H9 (cell line): Measurements from ENCODE around the gene COP1. TPM values are rescaled to one million over a fixed set of nuclear protein-coding genes. Genes with fewer than 3 reads are reported as not detected.
A peak's percentile ranks its signal among the peaks of the same experiment; 100 is the strongest.

Experiments
- DNase-seq: peaks from one replicate; pipeline ENCODE4 v3.0.0-alpha.2; 2017
- H2AFZ ChIP-seq: one replicate; pipeline ENCODE4 v1.6.1; 2013; ENCODE audit warnings: mild to moderate bottlenecking, low read length, control low read depth, moderate library complexity
- H2AK5ac ChIP-seq: 2 replicates; pipeline ENCODE4 v1.6.1; 2013; ENCODE audit warnings: low read length, control low read depth, mixed read lengths; ENCODE audit not compliant: insufficient read length
- H2BK120ac ChIP-seq: one replicate; pipeline ENCODE4 v1.6.1; 2013; ENCODE audit warnings: low read depth, mild to moderate bottlenecking, low read length, control low read depth, inconsistent platforms; ENCODE audit not compliant: poor library complexity, severe bottlenecking
- H2BK12ac ChIP-seq: 2 replicates; pipeline ENCODE4 v1.6.1; 2013; ENCODE audit warnings: low read length, control low read depth, mixed read lengths, low read depth; ENCODE audit not compliant: insufficient read length
- H2BK15ac ChIP-seq: 2 replicates; pipeline ENCODE4 v1.6.1; 2013; ENCODE audit warnings: low read depth, low read length, control low read depth
- H2BK20ac ChIP-seq: one replicate; pipeline ENCODE4 v1.6.1; 2013; ENCODE audit warnings: low read depth, mild to moderate bottlenecking, low read length, control low read depth, inconsistent platforms; ENCODE audit not compliant: poor library complexity, severe bottlenecking
- H2BK5ac ChIP-seq: 2 replicates; pipeline ENCODE4 v1.6.1; 2013; ENCODE audit warnings: low read length, control low read depth, mixed read lengths; ENCODE audit not compliant: insufficient read length
- H3K14ac ChIP-seq: 2 replicates; pipeline ENCODE4 v1.6.1; 2013; ENCODE audit warnings: low read length, control low read depth; ENCODE audit not compliant: insufficient read depth
- H3K18ac ChIP-seq: 2 replicates; pipeline ENCODE4 v1.6.1; 2013; ENCODE audit warnings: low read depth, mild to moderate bottlenecking, mixed read lengths, low read length, control low read depth; ENCODE audit not compliant: insufficient read length
- H3K23ac ChIP-seq: 2 replicates; pipeline ENCODE4 v1.6.1; 2013; ENCODE audit warnings: low read length, control low read depth, mixed read lengths, low read depth; ENCODE audit not compliant: insufficient read length
- H3K23me2 ChIP-seq: 2 replicates; pipeline ENCODE4 v1.6.1; 2013; ENCODE audit warnings: low read depth, mild to moderate bottlenecking, mixed read lengths, low read length, control low read depth; ENCODE audit not compliant: insufficient read length, poor library complexity, severe bottlenecking
- H3K27ac ChIP-seq: 2 replicates; pipeline ENCODE4 v1.5.1; 2013; ENCODE audit warnings: low read length, control low read depth, mixed read lengths, low read depth; ENCODE audit not compliant: insufficient read length
- H3K27me3 ChIP-seq: 2 replicates; pipeline ENCODE4 v1.6.1; 2013; ENCODE audit warnings: low read length, control low read depth, inconsistent platforms; ENCODE audit not compliant: insufficient read depth
- H3K4ac ChIP-seq: 2 replicates; pipeline ENCODE4 v1.6.1; 2013; ENCODE audit warnings: low read depth, mild to moderate bottlenecking, control low read depth, inconsistent platforms, low read length, moderate library complexity
- H3K4me1 ChIP-seq: 2 replicates; pipeline ENCODE4 v1.6.1; 2013; ENCODE audit warnings: low read length, control low read depth, inconsistent platforms; ENCODE audit not compliant: insufficient read depth
- H3K4me2 ChIP-seq: 2 replicates; pipeline ENCODE4 v1.6.1; 2013; ENCODE audit warnings: low read length, control low read depth, mixed read lengths; ENCODE audit not compliant: insufficient read length, insufficient read depth
- H3K56ac ChIP-seq: 2 replicates; pipeline ENCODE4 v1.6.1; 2013; ENCODE audit warnings: low read depth, mild to moderate bottlenecking, mixed read lengths, low read length, control low read depth; ENCODE audit not compliant: insufficient read length
- H3K79me1 ChIP-seq: 2 replicates; pipeline ENCODE4 v1.6.1; 2013; ENCODE audit warnings: low read depth, mild to moderate bottlenecking, moderate library complexity, low read length, control low read depth, inconsistent platforms; ENCODE audit not compliant: insufficient read depth, poor library complexity, severe bottlenecking
- H3K79me2 ChIP-seq: 2 replicates; pipeline ENCODE4 v1.6.1; 2013; ENCODE audit warnings: low read length, control low read depth, inconsistent platforms; ENCODE audit not compliant: insufficient read depth
- H3K9ac ChIP-seq: 2 replicates; pipeline ENCODE4 v1.6.1; 2013; ENCODE audit warnings: low read length, control low read depth, mixed read lengths; ENCODE audit not compliant: insufficient read length; ENCODE audit errors: extremely low read depth
- H3K9me3 ChIP-seq: one replicate; pipeline ENCODE4 v1.6.1; 2013; ENCODE audit warnings: low read depth, low read length, inconsistent platforms; ENCODE audit not compliant: control insufficient read depth
- H3T11ph ChIP-seq: one replicate; pipeline ENCODE4 v1.6.1; 2013; ENCODE audit warnings: mild to moderate bottlenecking, low read length, control low read depth, inconsistent platforms
- H4K20me1 ChIP-seq: one replicate; pipeline ENCODE4 v1.6.1; 2013; ENCODE audit not compliant: control insufficient read depth, insufficient read length, insufficient read depth
- H4K5ac ChIP-seq: 2 replicates; pipeline ENCODE4 v1.6.1; 2013; ENCODE audit warnings: low read depth, mild to moderate bottlenecking, mixed read lengths, low read length, control low read depth; ENCODE audit not compliant: insufficient read length
- H4K8ac ChIP-seq: replicated peaks from 2 replicates; pipeline ENCODE4 v1.6.1; 2013; ENCODE audit warnings: low read length, control low read depth, mixed read lengths, low read depth; ENCODE audit not compliant: insufficient read length
- H4K91ac ChIP-seq: 2 replicates; pipeline ENCODE4 v1.6.1; 2013; ENCODE audit warnings: low read depth, mild to moderate bottlenecking, moderate library complexity, mixed read lengths, low read length, control low read depth; ENCODE audit not compliant: insufficient read length
- H3K27ac Mint-ChIP-seq, 3 experiments: 2 replicates in 2 of 3; 3 replicates in 1 of 3; pipeline ENCODE4 v1.8.0; 2020 to 2021; ENCODE audit warnings: mixed read lengths in 3 of 3, mild to moderate bottlenecking in 1 of 3, moderate library complexity in 1 of 3
- H3K27me3 Mint-ChIP-seq: 2 replicates; pipeline ENCODE4 v1.8.0; 2021; ENCODE audit warnings: low read depth, mild to moderate bottlenecking, moderate library complexity, mixed read lengths
- H3K36me3 Mint-ChIP-seq, 3 experiments: 2 replicates in 2 of 3; 3 replicates in 1 of 3; pipeline ENCODE4 v1.8.0; 2020 to 2021; ENCODE audit warnings: low read depth in 3 of 3, mixed read lengths in 3 of 3; ENCODE audit not compliant: insufficient read depth in 1 of 3
- H3K4me1 Mint-ChIP-seq, 2 experiments: 2 replicates each; pipeline ENCODE4 v1.8.0; 2020; ENCODE audit warnings: mixed read lengths in 2 of 2
- H3K4me3 Mint-ChIP-seq, 2 experiments: 2 replicates in 1 of 2; 3 replicates in 1 of 2; pipeline ENCODE4 v1.8.0; 2020 to 2021; ENCODE audit warnings: mild to moderate bottlenecking in 2 of 2, mixed read lengths in 2 of 2, moderate library complexity in 1 of 2
- H3K9me3 Mint-ChIP-seq, 2 experiments: 2 replicates in 1 of 2; 3 replicates in 1 of 2; pipeline ENCODE4 v1.8.0; 2020; ENCODE audit warnings: mild to moderate bottlenecking in 2 of 2, mixed read lengths in 2 of 2, moderate library complexity in 1 of 2
- CTCF ChIP-seq: fragments of 200-600 bp; sonication (generic); conservative IDR thresholded peaks from 3 replicates; pipeline ENCODE4 v1.8.0; 2021; ENCODE audit warnings: antibody characterized with exemption, mild to moderate bottlenecking
- WGBS: extraction: QIAGEN DNeasy Blood & Tissue Kit; methylation state at CpG from one replicate; pipeline ENCODE4 v1.1.7; 2013; ENCODE audit warnings: missing lambda C conversion rate, low lambda C conversion rate, mixed read lengths; ENCODE audit not compliant: insufficient read length; ENCODE audit errors: extremely low coverage; 5-methylcytosine and 5-hydroxymethylcytosine counted together
- total RNA-seq: library from RNA; stranded (reverse); gene quantifications from 2 replicates; pipeline ENCODE4 v1.2.1, GENCODE V29; 2021

COP1 gene
- total RNA-seq, 1 experiment from 2014 or later: 41.3 TPM

DNA sequence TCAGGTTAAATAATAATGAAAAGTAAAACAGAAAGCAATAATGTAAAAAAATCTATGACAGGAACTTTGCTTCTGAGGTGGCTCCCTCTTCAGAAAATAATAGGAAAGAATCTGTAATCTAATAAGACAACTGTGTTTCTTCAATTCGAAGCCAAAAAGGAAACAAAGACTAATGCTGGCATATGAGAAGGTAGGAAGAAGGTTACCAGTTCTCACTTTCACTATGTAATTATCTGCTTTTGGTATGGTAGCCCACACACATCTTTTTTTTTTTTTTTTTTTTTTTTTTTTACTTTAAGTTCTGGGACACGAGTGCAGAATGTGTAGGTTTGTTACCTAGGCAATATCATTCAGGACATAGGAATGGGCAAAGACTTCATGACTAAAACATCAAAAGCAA is 47.1 kb downstream of the COP1 start:
- no peak overlapping the region for H2BK15ac ChIP-seq
- H2AFZ ChIP-seq: no peak overlapping the region
- no peaks in the 10 kb centered on the region for H3K79me1 ChIP-seq
- no CpG with 5 or more reads among the region's 2 CpGs for WGBS
- no peak overlapping the region for H3T11ph ChIP-seq
- H4K8ac ChIP-seq: no peak overlapping the region
- H3K79me2 ChIP-seq: no peaks in the 10 kb centered on the region; the same call in 1 of the 2 replicates
- H2AK5ac ChIP-seq: no peak overlapping the region
- H3K9ac ChIP-seq: no peak overlapping the region
- H3K9me3 ChIP-seq: no peaks in the 10 kb centered on the region
- no peak overlapping the region for H3K4ac ChIP-seq
- no peak overlapping the region for H3K23ac ChIP-seq
- no peaks in the 10 kb centered on the region for H3K4me1 ChIP-seq
- TF ChIP-seq CTCF: no peak
- H4K20me1 ChIP-seq: no peaks in the 10 kb centered on the region
- H3K27ac ChIP-seq: no peak overlapping the region
- H3K56ac ChIP-seq: no peak overlapping the region
- Mint-ChIP-seq H3K27me3 (no peaks in the 10 kb centered on the region), H3K27ac (0 out of 7 replicates have a peak overlapping the region, but pooled peaks of 1 of the 3 experiments have one; percentile 13), H3K9me3 (peaks cover 23 to 25% of the 10 kb centered on the region in 2 experiments), H3K4me1 (peaks cover 23 to 29% of the 10 kb centered on the region in 2 experiments), H3K4me3 (no peak overlapping the region), H3K36me3 (peaks cover 43 to 57% (median 52%) of the 10 kb centered on the region in 3 experiments)
- DNase-seq: no peak
- H2BK20ac ChIP-seq: no peak overlapping the region
- no peak overlapping the region for H2BK5ac ChIP-seq
- H3K14ac ChIP-seq: no peak overlapping the region
- H4K91ac ChIP-seq: no peak overlapping the region
- H3K4me2 ChIP-seq: no peak overlapping the region
- no peaks in the 10 kb centered on the region for H3K27me3 ChIP-seq
- no peak overlapping the region for H3K18ac ChIP-seq
- no peaks in the 10 kb centered on the region for H3K23me2 ChIP-seq
- H2BK120ac ChIP-seq: no peak overlapping the region
- no peak overlapping the region for H2BK12ac ChIP-seq
- H4K5ac ChIP-seq: no peak overlapping the region
